ENCODE results near the gene STOM.
"Not testable (repeated sequence)": the region's sequence is repeated elsewhere in the genome, so short reads cannot be mapped to it uniquely, and the experiment has no call there.

STOM gene
- total RNA-seq = 101 to 144 reads per million in 2 experiments

GRCh38 chr9:121369595-121370265 is at the start of gene STOM:
Gene STOM, minus strand, starts transcription at chr9:121370250. Its CDS starts 63 bp downstream, at chr9:121370187.
- peak; percentile 48 for DNase-seq (ENCODE audit: low read depth)

- no peak for DNase-seq (ENCODE audit: low read depth)
Observed at GRCh38 chr9:121411993-121412392, 41.9 kb upstream of the STOM start.

GRCh38 chr9:121405899-121406298 is 35.8 kb upstream of the STOM start:
- no peak for DNase-seq (ENCODE audit: low read depth)

GRCh38 chr9:121404906-121405305 is 34.9 kb upstream of the STOM start:
- DNase-seq (ENCODE audit: low read depth) = no peak

GRCh38 chr9:121399883-121400607 is 30.0 kb upstream of the STOM start:
- no peak for DNase-seq (ENCODE audit: low read depth)

- DNase-seq (ENCODE audit: low read depth) = no peak
Observed at GRCh38 chr9:121399126-121399882, 29.3 kb upstream of the STOM start.

GRCh38 chr9:121398374-121398773 is 28.3 kb upstream of the STOM start:
- DNase-seq (ENCODE audit: low read depth) = no peak

- DNase-seq (ENCODE audit: low read depth) = not testable (repeated sequence)
Observed at GRCh38 chr9:121397277-121397676, 27.2 kb upstream of the STOM start.

GRCh38 chr9:121395558-121395957 is 25.5 kb upstream of the STOM start:
- DNase-seq (ENCODE audit: low read depth) = no peak

- no peak for DNase-seq (ENCODE audit: low read depth)
Observed at GRCh38 chr9:121394292-121394691, 24.2 kb upstream of the STOM start.

GRCh38 chr9:121393318-121393717 is 23.3 kb upstream of the STOM start:
- no peak for DNase-seq (ENCODE audit: low read depth)

- DNase-seq (ENCODE audit: low read depth) = no peak
Observed at GRCh38 chr9:121390372-121390771, 20.3 kb upstream of the STOM start.

- DNase-seq (ENCODE audit: low read depth) = no peak
Observed at GRCh38 chr9:121388140-121388905, 18.3 kb upstream of the STOM start.

- DNase-seq (ENCODE audit: low read depth) = no peak
Observed at GRCh38 chr9:121386442-121387175, 16.6 kb upstream of the STOM start.

- no peak for DNase-seq (ENCODE audit: low read depth)
Observed at GRCh38 chr9:121383715-121384114, 13.7 kb upstream of the STOM start.

GRCh38 chr9:121380846-121381245 is 10.8 kb upstream of the STOM start:
- no peak for DNase-seq (ENCODE audit: low read depth)

GRCh38 chr9:121376214-121376830 is 6.3 kb upstream of the STOM start:
- no peak for DNase-seq (ENCODE audit: low read depth)

- DNase-seq (ENCODE audit: low read depth) = no peak
Observed at GRCh38 chr9:121373011-121373729, 3.1 kb upstream of the STOM start.

- DNase-seq (ENCODE audit: low read depth) = no peak
Observed at GRCh38 chr9:121372239-121373010, 2.4 kb upstream of the STOM start.
